Prostate gland (tissue), 2 donors: ENCODE results near the gene AGXT2.

Experiments used
- CTCF ChIP-seq, 4 experiments: fragments of 200-600 bp in 2 of 4; fragments of 450-650 bp in 2 of 4; sonication (generic) in 2 of 4; IDR thresholded peaks; 1 replicate in 3 of 4; 2 replicates in 1 of 4; pipeline ENCODE4 v1.5.1; 2016 to 2019; ENCODE audit warnings: antibody characterized with exemption in 4 of 4, mild to moderate bottlenecking in 2 of 4, moderate library complexity in 2 of 4
- POLR2A ChIP-seq: fragments of 450-650 bp; IDR thresholded peaks from one replicate; pipeline ENCODE4 v1.6.1; 2016; ENCODE audit warnings: antibody characterized with exemption, mild to moderate bottlenecking
- POLR2AphosphoS5 ChIP-seq: sonication (generic); formaldehyde crosslinking; IDR thresholded peaks from one replicate; pipeline ENCODE4 v1.6.1; 2017; ENCODE audit warnings: antibody characterized with exemption

DNA sequence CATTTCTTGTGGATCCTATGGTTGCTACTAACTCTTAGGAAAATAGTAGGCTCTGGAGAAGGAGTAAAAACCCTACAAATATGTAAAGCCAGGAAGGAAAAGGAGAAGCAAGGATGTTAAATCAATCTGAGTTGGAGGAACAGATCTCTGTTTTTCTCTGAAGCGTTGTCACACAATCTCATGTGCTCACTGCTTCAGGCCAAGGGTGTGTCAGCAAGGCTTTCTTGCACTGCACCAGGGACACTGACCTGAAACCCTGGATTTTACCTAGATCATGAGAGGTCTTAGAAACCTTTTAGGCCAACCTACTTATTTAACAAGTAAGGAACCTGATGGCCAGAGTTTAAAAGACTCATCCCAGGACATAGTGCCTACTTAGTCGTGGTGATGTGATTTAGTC, 12.5 kb upstream of the AGXT2 start:
- TF ChIP-seq CTCF (IDR thresholded peaks at IDR 0.05) (no peak), POLR2A (no peak), POLR2AphosphoS5 (no peak)
